Measurements from ENCODE around the gene ACVR2B.

GRCh38 chr3:38497031-38497430 lies 43.3 kb downstream of the ACVR2B start:
- TF ChIP-seq RAD21 (IDR thresholded peaks at IDR 0.05; ENCODE audit: low read depth): no peak
- TF ChIP-seq YY1 (IDR thresholded peaks at IDR 0.05; ENCODE audit: low read depth): no peak
- no peak for TF ChIP-seq ZBTB7A (IDR thresholded peaks at IDR 0.05; ENCODE audit: low read depth)
- no peak for TF ChIP-seq NFIC (IDR thresholded peaks at IDR 0.05)
- no peak for TF ChIP-seq EP300 (IDR thresholded peaks at IDR 0.05; ENCODE audit: borderline replicate concordance)
- TF ChIP-seq TAF1 (IDR thresholded peaks at IDR 0.05; ENCODE audit: low read depth): no peak
- TF ChIP-seq REST (IDR thresholded peaks at IDR 0.05; ENCODE audit: low read depth): no peak
- no peak for TF ChIP-seq CEBPB (IDR thresholded peaks at IDR 0.05)
- no peak for TF ChIP-seq MAX (IDR thresholded peaks at IDR 0.05)
- no peak for TF ChIP-seq CREB1 (IDR thresholded peaks at IDR 0.05; ENCODE audit: low read depth)
- TF ChIP-seq USF1 (IDR thresholded peaks at IDR 0.05): no peak
- no peak for TF ChIP-seq FOXM1 (IDR thresholded peaks at IDR 0.05; ENCODE audit: borderline replicate concordance, low read depth)
- TF ChIP-seq EGR1 (IDR thresholded peaks at IDR 0.05): no peak
